A549 (cell line): ENCODE results near the gene SLC12A9.

Experiments
- CEBPB ChIP-seq, 2 experiments: fragments of >200 bp in 1 of 2; sonication (Bioruptor Twin) in 1 of 2; formaldehyde crosslinking in 1 of 2; IDR thresholded peaks; 2 replicates each; pipeline ENCODE4 v1.6.1; 2012 to 2016
- EHF ChIP-seq: fragments of 250-450 bp; sonication (Bioruptor Pico); IDR thresholded peaks from 2 replicates; pipeline ENCODE4 v1.5.0; 2020; ENCODE audit warnings: mild to moderate bottlenecking
- GATA3 ChIP-seq: IDR thresholded peaks from 2 replicates; pipeline ENCODE4 v1.6.1; 2012; ENCODE audit warnings: borderline replicate concordance

GRCh38 chr7:100803398-100804161 is 48.9 kb upstream of the SLC12A9 start:
- no peak for TF ChIP-seq CEBPB (IDR thresholded peaks at IDR 0.05)
- TF ChIP-seq EHF (CRISPR knock-in tag) = no peak
- TF ChIP-seq GATA3 = no peak
